ENCODE data around the gene RORC.

RORC gene

GRCh38 chr1:151776665-151777062 lies 54.9 kb downstream of the RORC start:
- no peak for TF ChIP-seq CTCF (conservative IDR thresholded peaks at IDR 0.05)

DNA sequence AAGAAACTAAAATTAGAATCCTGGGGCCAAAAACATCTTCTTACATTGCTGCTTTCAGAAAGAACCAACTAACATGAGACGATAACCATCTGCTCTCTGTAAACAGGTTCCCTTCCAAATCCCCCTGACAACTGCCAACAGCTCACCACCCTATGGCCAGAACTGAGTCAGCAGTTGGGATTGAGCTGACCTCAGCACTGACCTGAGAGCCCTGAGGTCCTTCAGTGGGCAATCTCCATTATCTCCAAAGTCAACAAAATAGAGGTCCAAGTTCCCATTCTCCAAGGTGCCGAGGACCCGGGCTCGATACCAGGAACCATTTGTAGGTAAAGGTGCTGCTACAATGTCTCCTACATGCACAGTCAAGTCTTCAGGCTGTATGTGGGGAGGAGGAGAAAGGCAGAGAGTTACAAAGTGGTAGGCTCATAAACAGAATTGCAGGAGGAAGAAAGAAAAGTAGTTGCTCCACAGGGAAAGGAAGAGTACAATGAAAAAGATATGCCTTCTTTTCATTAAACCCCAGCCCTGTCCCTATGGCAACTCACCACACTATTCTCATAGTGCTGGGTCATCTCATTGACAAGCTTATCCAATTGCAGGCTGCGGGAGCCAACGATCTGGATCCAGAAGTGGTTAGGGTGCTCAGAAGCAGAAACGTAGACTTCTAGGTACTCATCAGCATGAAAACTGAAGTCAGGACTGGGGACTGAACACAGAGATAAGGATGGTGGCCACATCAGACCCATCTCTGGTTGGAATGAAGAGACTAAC lies 55.5 kb downstream of the RORC start:
- no peak for TF ChIP-seq CTCF (conservative IDR thresholded peaks at IDR 0.05)

More at GRCh38 chr1:151776665-151777062, 54.9 kb downstream of the RORC start:
- no peak overlapping the region for H3K27ac ChIP-seq

DNA sequence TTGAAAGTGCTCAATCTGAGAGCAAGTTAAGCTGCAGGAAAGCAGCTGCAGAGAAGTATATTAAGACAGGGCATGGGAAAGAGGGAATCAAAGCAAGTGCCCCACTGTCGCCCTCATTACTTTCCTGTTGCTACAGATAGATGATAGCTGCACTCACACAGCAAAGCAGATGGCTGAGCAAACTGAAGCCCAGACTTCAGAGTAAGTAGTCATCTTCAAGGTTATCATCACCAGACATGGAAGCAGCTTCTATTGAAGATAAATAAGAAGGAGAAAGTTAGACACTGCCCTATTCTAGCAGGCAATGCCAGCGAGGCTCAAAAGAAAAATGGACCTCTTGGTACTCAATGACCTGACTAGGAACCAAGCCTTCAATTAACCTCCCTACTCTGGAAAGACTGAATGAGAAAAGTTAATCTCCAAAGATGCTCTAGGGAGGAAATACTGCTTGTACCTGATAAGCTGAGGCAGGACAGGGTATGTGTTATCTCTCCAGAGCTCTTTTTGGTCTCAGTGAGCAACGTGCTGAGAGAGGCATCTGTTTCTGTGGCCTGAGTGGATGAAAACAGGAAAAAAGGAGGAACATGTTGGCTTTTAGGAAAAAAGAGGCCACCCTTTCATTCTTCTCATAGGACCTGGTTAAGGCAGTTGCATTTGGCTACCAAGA lies 57.2 kb downstream of the RORC start:
- H3K27ac ChIP-seq = no peak overlapping the region
- no peak for TF ChIP-seq CTCF (conservative IDR thresholded peaks at IDR 0.05)

More for the DNA sequence above, 55.5 kb downstream of the RORC start:
- H3K27ac ChIP-seq = no peak overlapping the region

DNA sequence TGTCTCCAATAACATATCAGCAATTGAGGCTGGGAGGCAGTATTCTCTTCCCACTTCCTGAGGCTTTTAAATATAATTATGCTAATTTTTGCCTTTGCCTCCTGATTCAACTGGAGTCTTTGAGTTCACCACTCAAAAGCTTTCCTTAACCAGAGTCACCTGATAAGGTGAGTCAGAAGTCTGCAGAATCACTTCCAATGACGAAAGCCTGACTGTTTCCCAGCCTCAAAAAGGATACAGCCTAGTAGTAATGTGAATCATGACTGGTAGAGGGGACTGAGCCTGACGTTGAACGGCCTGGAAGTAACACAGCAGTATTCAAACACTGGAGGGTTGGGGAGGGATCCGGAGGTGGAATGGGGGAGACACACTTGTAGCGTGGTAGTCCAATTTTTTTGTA lies 57.9 kb downstream of the RORC start:
- no peak for TF ChIP-seq CTCF (conservative IDR thresholded peaks at IDR 0.05)
- no peak overlapping the region; the same call in 1 of the 2 replicates for H3K27ac ChIP-seq

DNA sequence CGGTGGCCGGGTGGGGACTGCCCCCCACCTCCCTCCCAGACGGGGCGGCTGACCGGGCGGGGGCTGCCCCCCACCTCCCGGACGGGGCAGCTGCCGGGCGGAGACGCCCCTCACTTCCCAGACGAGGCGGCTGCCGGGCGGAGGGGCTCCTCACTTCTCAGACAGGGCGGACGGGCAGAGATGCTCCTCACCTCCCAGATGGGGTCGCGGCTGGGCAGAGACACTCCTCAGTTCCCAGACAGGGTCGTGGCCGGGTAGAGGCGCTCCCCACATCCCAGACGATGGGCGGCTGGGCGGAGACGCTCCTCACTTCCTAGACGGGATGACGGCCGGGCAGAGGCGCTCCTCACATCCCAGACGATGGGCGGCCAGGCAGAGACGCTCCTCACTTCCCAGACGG lies 62.3 kb downstream of the RORC start:
- peak overlapping the region; percentile 98 for H3K27ac ChIP-seq

DNA sequence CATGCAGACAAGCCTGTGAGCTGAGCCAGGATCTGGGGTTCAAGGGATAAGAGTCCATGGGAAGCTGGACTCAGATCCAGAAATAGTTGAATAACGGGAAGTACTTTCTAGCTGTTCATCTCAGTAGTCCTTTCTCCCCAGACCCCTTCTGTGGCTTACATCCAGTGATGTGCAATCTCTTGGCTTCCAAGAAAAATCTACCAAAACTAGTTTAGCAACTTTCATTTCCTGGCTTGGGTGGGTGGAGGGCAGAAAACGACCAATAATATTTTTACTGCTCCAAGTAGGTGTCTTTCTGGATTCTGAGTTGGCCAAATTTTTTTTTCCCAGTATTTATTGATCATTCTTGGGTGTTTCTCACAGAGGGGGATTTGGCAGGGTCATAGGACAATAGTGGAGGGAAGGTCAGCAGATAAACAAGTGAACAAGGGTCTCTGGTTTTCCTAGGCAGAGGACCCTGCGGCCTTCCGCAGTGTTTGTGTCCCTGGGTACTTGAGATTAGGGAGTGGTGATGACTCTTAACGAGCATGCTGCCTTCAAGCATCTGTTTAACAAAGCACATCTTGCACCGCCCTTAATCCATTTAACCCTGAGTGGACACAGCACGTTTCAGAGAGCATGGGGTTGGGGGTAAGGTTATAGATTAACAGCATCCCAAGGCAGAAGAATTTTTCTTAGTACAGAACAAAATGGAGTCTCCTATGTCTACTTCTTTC lies 63.1 kb downstream of the RORC start:
- H3K27ac ChIP-seq = peak overlapping the region; percentile 98

GRCh38 chr1:151763990-151764389 lies 67.6 kb downstream of the RORC start:
- no peak for TF ChIP-seq CTCF (conservative IDR thresholded peaks at IDR 0.05)
- H3K27ac ChIP-seq = peak overlapping the region; percentile 98

Measured in VCaP (cell line).